Fibroblast of skin of scalp (primary cell): ENCODE results near the gene ELAVL2.

Experiments used
- DNase-seq: peaks from one replicate; pipeline ENCODE4 v3.0.0-alpha.2; 2013

ELAVL2 gene

GRCh38 chr9:23721466-23721865, 104.6 kb downstream of the ELAVL2 start:
- no peak for DNase-seq

DNA sequence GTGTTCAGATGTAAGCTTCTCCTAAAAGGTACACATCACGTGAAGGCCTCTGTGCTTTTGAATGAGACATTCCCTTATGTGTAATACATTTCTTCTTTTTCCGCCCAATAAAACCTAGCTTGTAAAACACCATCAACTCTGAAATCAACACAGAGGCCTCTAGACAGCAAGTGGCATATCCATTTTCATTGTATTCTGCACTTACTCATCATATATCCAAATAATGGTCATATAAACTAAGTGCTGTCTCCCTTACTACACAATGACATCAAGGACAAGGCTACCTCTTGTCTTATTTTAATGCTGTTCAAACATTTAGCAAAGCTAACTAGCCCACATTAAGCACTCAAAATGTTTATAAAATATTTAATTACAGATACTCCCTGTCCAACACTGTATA, 108.5 kb downstream of the ELAVL2 start:
- no peak for DNase-seq

DNA sequence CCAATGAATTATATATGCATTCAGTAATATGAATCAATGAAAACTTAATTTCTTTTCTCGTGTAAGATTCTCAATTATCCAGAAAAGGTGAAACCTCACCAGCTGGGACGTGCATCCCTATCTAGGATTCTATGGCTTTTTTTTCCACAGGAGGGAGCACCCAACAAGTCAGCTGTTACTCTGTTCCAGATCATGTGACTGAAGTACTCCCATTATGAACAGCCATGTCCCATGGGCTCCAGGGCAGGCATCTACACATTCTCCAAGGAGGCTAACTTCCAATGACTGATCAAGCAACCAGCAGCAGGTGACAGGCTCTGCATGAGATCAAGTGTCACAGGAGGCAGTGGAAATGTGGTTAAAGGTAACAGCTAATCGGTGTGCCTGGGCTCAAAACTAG, 118.8 kb downstream of the ELAVL2 start:
- DNase-seq = no peak

GRCh38 chr9:23702311-23702922, 123.6 kb downstream of the ELAVL2 start:
- no peak for DNase-seq

- no peak for DNase-seq
Measured at GRCh38 chr9:23701291-23701690, 124.7 kb downstream of the ELAVL2 start.

- DNase-seq = no peak
Measured at GRCh38 chr9:23700359-23700758, 125.7 kb downstream of the ELAVL2 start.

DNA sequence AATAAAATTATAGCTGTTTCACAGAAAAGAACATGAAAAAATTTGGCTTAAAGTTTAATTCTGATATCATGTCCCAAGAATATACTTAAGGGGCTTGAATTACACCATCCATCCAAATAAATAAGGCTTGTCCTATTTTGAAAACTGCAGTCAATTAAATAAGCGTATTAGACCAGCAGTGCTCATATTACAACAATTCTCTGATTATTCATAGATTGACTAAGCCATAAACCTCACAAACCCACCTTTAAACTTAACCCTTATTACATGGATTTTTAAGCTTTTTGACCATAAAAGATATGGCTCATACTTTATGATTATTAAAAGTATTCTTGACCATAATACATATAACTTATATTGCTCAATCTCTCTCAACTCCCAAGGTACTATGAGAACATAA, 127.9 kb downstream of the ELAVL2 start:
- DNase-seq = no peak

DNA sequence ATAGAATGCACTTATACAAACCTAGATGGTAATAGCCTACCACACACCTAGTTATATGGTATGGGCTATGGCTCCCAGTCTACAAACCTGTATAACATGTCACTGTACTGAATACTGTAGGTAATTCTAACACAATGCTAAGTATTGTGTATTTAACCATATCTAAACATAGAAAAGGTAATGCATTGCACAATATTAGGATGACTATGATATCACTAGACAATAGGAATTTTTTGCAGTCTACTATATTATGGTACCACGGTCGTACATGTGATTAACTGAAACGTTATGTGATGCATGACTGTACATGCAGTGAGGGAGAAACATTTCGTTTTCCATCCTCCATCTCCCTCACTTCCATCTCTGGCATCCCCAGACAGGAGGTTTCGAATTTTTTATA, 130.5 kb downstream of the ELAVL2 start:
- DNase-seq = no peak

DNA sequence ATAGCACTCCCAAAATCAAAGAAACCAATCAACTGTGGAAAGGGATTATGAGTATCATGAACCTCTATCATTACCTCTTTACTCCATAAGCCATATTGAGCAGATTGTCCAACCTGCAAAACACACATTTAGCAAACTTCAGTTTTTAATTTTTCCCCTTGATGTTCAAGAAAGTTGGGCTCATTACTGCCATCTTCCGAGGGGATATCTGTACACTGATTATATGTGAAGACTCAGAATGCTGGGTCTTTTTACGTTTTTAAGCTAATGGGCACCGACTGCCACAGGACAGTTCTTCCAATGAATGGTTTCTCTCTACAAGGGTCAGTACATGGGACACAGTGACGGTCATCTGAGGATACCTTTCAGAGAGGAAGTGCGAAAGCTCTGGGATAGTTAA, 132.7 kb downstream of the ELAVL2 start:
- no peak for DNase-seq

DNA sequence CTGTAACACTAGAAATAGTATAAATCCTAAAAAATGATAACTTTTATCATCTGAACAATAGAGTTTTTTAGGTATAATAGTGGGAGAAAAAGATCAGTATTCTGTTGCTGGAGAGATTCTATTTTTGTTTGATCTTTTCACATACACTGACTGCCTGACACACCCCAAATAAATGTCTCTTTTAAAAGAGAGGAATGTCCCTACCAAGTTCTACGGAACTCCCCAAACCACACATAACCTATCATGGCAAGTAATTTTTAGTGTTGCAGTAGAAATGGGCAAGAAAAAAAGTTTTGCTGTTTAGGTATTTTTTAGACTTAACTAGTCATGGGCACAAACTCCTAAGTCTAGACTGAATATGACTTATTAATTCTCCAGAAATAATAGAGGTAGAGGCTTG, 139.1 kb downstream of the ELAVL2 start:
- no peak for DNase-seq

DNA sequence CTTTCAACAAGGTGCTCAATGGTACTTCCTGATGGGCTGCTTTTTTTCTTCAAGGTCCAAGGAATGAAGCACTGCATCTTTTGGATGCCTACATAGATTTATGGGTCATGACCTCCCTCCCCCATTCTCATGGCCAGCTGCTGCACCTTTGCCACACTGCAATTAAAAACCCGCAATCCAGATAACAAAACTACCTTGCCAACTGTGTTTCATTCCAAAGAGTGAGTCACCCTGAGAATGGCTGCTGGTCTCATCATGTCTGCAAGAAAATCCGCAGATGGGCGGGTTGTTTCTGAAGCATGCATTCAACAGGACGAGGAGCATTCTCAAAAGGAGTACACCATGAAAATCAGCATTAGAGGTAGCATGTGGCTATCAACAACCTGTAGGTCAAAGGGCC, 139.8 kb downstream of the ELAVL2 start:
- DNase-seq = no peak

- peak; percentile 35 for DNase-seq
Measured at GRCh38 chr9:23683611-23684061, 142.4 kb downstream of the ELAVL2 start.

GRCh38 chr9:23682891-23683431, 143.1 kb downstream of the ELAVL2 start:
- DNase-seq = no peak

DNA sequence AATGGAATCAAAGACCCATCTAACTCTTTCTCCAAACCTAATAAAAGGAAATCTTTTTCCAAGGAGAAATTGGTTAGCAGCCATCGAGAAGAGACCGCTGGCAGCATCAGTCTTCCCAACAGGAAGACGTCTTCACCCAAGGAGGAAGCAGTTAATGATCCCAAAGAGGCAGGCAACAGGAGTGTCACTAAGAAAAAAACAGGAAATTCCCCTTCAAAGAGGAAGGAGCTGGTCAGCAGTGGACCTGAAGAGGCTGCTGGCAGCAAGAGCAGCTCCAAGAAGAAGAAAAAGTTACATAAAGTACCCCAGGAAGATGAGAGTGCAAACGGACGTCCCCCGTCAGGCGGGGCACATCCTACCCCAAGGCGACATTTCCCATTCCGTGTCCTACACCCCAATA, 143.7 kb downstream of the ELAVL2 start:
- no peak for DNase-seq

GRCh38 chr9:23677446-23677845, 148.6 kb downstream of the ELAVL2 start:
- DNase-seq = no peak

- DNase-seq = no peak
Measured at GRCh38 chr9:23674016-23674585, 151.9 kb downstream of the ELAVL2 start.

DNA sequence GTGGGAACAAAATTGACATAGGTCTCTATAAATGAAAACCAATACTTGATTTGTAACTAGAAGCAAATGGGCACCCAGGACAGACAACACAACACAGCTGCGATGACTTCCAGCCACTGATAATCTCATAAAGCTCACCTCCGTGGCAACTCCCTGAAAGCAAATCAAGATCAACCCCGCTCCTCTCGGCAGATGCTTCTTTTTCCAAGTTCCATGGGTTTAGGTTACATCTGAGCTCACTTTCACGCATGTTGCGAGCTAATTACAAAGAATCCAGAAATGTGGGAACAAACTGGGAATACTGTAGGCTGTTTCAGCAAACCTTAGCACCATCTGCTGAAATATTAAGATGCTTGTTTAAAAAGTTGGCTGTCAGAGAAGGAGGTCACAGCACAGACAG, 153.9 kb downstream of the ELAVL2 start:
- DNase-seq = no peak

- DNase-seq = no peak
Measured at GRCh38 chr9:23669776-23670175, 156.3 kb downstream of the ELAVL2 start.

GRCh38 chr9:23665635-23666034, 160.4 kb downstream of the ELAVL2 start:
- no peak for DNase-seq

DNA sequence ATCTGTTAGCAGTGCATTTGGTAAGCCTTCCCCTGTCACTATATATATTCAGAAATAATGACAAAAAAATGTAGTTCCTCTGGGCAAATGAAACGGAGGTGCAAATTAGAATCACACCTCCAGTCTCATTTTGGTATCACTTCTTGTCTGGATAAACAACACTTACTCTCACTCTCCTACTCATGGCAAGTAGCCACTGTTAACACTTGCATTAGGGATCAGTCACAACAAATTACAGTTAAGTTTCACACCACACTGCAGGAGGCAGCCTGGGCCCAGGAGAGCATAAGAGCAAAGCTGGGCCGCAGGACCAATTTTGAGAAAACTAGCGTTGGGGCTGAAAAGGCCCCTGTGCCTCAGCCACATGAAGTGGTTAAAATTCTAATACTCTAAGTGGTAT, 161.0 kb downstream of the ELAVL2 start:
- no peak for DNase-seq

DNA sequence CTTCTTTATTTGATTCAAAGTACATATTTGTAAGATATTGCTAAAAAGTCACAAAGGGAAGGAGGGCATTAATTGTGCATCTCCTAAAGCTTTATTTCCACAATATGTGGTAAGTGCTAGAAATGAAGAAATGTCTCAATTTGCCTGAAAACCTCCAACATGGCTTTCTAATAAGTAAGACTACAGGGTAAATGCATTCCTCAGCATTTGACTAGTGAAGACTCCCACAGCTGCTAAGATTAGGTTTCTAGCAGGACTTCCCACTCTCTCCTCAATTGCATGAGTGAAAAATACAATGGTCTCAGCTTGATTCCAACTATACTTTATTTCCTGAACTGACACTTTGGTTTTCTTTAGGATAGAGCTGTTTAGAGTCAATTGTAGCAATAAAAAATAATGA, 162.1 kb downstream of the ELAVL2 start:
- DNase-seq = no peak

GRCh38 chr9:23663536-23663935, 162.5 kb downstream of the ELAVL2 start:
- peak; percentile 8 for DNase-seq

DNA sequence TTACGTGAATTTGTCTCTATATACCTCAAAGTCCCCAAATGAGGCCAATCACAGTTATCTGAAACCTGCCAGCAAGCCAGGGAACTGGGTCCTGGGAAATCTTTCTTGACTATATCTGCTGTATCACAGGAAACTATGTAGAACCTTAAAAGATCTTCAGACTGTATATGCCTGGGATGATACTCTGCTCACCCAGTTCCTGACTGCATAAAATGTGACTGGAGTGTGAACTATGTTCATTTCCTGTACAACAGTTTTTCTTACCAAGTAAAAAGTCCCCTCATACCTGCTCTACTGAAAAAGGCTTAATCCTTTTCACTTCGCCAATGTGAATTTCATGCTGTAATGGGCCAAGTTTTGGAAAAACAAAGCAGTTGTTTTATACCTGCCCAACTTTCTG, 162.9 kb downstream of the ELAVL2 start:
- no peak for DNase-seq

- no peak for DNase-seq
Measured at GRCh38 chr9:23662320-23662719, 163.7 kb downstream of the ELAVL2 start.
